Measurements from ENCODE around the gene KRT6B.
"Not testable (repeated sequence)": the region's sequence is repeated elsewhere in the genome, so short reads cannot be mapped to it uniquely, and the experiment has no call there.

Gene KRT6B

DNA sequence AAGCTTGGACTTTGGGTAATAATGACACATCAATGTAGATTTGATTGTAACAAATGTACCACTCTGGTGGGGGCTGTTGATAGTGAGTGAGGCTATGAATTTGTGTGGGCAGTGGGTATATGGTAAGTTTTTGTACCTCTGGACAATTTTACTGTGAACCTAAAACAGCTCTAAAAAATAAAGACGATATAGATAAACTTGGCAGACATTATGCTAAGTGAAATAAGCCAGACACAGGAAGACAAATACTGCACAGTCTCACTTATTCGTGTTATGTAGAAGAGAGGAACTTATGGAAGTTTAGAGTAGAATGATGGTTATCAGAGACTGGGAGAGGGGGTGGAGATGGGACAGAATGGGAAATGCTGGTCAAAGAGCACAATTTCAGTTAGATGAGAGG lies 13.0 kb upstream of the KRT6B start:
- no peak for DNase-seq

DNA sequence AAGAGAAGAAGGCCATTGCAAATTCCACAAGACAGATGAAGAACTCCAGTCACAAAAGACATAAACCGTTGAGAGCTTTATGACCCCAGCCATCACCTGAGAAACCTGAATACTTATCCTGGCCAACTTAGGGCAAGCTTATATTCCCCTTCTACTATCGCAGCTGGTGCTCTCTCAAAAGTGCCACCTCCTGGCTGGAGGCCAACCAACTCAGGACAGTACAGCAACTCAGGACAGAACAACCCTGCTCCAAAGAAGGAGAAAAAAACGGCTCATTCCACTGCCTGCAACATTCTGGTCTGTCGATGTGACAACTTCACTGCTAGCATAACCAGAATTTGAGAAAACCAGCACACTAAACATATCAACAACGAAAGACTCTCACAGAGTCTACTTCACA lies 9.7 kb upstream of the KRT6B start:
- DNase-seq, result no peak

DNA sequence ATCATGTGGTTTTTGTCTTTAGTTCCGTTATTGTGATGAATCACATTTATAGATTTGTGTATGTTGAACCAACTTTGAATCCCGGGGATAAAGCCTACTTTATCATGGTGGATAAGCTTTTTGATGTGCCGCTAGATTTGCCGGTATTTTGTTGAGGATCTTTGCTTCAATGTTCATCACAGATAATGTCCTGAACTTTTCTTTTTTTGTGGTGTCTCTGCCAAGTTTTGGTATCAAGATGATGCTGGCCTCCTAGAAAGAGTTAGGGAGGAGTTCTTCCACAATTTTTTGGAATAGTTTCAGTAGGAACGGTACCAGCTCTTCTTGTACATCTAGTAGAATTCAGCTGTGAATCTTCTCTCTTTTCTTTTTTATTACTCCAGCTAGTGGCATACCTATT lies 6.9 kb upstream of the KRT6B start:
- DNase-seq, result no peak

DNA sequence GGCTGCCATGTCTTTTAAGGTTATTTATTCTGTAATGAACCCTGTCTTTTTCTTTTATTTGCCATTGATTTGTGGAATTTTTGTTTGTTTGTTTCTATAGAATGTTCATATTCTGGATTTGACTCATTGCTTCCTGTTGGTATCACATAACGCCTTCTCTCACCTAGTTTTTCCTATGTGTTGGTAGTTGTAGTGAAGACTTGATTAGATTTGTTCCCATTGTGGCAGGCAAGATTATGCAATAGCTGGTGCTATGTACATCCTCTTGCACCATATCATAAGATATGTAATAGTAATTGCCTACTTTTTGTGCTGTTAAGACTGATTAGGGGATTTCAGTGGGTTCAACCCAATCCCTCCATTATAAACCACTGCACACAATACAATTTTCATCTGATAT lies 3.9 kb upstream of the KRT6B start:
- no peak for DNase-seq

DNA sequence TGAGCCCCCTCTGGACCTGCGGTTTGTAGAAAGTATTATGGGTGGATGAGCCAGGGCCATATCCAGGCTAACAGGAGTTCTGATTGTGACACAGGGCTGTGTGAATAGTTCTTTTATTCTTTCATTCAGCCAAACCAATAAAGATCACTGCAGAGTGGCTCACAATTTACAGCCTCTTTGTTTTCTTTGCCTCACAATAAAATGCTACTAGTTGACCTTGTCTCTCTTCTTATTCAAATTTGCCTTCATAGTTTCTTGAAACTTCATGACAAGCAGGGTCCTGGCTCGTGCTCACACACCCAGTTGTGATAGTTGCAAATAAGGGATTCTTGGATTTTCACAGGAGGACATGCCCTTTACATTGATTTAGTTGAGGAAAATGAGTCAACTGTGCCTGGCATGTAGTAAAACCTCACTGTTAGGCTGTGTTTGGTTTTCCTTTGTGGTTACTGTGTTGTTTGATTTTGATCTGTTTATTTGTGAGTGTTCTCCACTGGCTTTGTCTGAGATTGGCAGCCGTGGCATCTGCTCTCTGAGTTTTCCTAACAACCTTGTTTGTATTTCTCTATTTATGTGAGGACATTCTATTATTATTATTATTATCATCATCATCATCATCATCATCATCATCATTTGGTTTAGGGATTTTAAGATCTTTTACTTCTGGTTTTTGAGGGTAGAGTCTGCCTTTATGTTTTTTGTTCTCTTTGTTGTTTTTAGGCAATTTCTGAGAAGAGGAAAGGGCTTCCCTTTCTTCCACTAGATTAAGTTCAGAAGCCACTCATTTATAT lies 2.7 kb upstream of the KRT6B start:
- no peak for DNase-seq

DNA sequence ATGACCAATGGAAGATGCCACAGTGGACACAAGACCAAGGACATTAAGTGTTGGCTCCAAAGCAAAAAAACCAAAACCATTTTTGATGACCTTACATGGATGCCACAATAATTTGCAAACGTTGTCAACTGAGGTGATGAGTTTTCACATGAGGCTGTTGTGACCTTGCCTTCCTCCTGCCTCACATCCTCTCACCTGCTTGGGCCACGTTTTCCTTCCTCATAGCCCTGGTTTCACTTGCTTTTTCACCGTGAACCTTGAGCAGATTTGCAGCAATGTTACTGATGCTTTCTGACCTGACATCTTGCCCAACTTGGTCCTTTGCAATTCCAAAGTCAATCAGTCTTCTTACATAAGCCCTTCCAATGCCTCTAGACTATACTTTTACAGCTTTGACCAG lies 3.7 kb downstream of the KRT6B start:
- DNase-seq, result no peak

DNA sequence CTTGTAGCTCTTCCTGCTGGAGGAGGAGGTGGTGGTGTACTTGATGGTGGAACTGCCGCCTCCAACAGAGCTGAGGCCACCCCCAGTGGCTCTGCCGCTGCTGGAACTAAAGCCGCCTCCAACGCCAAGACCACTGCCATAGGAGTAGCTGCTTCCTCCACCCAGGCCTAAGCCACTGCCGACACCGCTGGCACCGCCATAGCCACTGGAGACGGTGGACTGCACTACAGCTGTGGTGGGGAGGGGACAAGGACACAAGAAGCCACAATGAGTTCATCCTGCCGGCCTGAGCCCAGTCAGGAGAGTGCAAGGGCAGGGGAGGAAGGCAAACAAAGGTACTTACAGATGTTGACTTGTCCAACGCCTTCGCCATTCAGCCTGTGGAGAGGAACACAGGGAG lies 4.8 kb downstream of the KRT6B start:
- not testable (repeated sequence) for DNase-seq

DNA sequence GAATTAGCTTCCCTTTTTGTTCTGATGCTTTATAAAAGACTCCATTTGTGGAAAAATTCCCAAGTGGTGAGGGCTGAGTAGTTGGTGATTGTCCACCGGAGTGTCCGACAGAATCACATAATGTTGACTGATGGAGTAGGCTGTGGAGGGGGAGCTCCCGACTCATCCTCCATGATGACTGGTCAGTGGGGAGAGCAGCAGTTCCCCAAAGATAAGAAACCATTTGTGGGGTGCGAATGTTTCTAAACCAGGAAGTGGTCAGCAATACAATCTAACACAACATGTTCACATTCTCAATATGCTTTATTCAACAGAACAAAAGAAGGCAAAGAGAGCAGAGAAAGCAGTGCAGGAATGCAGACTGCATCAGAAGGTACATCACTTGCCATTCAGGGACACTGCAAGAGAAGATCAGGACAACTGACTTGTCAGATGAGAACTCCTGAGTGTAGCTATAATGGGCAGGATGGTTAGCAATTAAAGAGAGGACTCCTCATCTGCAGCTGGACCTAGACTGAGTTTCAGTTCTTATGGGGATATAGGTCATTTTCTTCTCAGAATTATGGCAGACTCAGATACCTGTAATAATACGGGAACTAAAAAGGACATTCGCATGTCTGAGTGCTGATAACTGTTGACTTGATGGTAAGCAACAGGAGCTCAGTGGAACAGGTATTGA lies 5.4 kb downstream of the KRT6B start:
- DNase-seq, result no peak

DNA sequence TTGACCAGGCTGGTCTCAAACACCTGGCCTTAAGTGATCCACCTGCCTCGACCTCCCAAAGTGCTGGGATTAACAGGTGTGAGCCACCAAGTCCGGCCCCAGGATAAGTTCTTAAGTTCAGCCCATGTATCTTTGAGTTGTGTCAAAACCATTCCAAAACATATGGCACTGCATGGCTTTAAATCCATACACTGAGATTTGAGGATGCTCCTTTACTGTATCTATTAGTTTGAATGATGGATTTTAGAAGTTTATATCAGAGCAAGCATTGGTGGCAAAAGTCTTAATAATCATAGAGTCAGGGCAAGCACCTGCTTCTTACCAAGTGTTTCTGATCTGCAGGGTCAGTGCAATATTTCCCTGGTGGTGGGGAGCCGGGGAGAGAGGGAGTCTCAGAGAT lies 6.1 kb downstream of the KRT6B start:
- no peak for DNase-seq

DNA sequence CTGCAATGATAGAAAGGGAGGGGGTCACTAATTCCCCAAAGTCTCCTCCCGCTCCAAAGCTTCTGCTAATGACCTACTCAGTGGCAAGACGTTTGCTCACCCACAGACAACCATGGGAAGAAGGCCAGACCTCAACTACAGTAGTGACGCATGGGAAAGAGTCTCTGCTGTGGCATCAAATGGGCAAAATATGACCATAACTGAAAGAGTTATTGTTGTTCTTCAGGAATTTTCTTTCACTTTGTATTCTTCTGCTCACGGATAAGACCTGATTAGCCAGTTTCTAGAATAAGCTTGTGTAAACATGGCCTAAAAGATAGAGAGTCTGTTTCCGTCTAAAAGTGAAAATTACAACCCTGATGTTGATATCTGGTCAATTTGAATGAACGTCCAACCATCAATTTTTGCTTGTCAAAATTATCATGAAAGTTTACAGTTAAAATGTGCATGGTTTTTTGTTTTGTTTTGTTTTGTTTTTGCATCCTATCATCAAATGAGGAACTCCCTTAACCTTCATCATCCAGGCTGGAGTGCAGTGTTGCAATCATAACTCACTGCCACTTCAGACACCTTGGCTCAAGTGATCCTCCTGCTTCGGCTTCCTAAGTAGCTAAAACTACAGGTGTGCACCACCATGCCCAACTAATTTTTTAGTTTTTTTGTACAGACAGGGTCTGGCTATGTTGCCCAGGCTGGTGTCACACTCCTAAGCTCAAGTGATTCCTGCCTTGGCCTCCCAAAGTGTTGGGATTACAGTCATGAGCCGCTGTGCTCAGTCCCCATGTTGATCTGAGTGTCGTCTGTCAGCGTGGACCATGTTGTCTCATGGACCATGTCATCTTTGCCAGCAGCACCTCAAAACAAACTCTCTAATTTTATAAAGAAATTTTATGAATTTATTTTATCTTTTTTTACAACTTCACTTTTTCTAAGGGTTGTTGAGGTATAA lies 7.0 kb downstream of the KRT6B start:
- DNase-seq, result no peak

DNA sequence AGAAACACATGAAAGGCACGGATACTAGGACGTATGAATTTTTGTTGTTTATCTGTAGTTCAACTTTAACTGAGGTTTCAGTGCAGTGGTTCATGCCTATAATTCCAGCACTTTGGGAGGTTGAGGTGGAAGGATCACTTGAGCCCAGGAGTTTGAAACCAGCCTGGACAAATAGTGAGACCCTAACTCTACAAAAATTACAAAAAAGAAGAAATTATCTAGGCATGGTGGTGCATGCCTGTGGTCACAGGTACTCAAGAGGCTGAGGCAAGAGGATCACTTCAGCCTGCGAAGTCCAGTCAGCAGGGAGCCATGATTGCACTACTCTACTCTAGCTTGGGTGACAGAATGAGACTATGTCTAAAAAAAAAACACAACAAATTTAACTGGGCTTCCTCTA lies 8.0 kb downstream of the KRT6B start:
- DNase-seq, result no peak

DNA sequence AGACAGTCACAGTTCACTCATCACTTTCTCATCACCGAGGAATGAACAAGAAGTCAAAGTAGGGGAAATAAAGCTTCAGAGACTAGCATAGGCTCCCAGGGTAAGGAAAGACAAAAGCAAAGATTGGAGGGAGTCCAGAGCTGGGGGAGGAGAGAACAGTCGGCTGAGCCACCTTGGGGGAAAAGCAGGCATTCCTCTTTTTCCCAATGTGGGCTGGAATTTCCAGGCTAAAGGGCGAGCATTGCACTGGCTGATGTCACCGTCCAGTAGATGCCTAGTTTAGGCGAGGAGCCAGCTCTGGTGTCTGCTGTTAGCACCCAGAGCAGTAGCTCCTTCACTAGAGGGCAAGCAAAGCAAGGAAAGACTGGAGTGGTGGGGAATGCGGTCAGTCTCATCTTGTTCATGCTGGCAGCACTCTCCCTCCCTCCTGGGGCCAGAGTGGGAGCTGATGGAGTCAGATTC lies 9.3 kb downstream of the KRT6B start:
- no peak for DNase-seq

DNA sequence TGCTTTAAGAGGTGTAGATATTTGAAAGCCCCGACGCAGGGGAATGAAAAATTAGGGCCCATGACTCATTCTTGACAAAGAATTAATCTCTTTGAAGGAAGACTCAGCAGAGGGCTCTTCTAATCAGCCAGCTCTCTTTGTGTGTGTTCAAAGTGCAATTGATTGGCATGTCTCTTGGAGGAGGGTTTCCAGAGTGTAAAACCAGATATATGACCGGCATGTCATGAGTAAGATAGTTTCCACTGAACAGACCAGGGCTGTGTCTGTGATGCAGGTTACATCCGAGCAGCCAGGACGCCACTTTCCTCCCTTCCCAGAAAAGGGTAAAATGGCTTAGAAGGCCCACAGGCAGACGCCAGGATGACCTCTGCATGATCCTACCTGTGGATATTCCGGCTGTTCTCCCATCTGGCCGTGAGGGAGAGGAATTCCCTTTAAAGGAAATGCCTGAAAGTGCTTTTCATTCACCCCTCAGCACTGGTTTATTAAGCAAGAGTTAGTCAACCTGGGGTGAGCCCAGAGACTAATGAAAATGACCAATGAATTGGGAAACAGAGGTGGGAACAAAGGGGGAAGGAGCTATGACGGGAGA lies 10.5 kb downstream of the KRT6B start:
- no peak for DNase-seq

DNA sequence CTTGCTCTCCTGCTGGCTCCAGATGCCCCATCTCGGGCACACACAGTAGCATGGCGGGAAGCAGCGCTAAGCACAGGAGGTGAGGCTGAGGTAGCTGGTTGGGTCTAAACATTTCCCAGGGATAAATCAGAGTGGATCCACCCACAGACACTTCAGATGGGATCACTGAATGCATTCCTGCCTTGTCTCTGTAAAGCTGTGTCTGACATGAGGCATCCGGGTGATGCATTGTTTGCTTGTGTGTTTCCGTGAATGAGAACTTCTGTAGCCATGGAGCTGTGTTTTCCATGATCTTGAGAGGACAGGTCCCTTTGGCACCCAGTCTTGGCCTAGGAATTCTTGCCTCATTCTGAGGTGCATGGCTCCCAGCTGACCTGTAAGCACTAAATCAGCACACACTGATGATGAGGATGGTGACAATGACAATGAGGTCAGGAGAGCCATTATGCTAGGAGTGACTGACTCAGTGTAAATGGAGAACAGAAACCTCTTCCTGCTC lies 11.1 kb downstream of the KRT6B start:
- DNase-seq, result no peak

DNA sequence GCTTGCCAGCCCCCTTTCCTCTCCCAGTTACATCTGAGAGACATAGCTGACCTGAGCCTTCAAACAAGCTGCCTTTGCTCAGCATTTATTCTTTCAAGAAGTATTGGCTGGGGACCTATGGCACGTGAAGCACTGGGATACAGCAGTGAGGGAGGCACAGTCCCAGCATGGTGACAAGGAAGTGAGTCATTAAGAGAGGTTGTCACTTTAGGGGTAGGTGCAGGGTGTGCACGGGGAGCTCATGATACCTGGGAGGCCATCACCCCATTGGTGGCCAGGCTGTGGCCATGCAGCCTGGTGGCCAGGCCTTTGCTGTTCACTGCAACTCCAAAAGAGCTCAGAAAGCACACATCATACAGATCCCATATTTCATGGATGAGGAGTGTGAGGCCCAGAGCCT lies 12.1 kb downstream of the KRT6B start:
- DNase-seq, result no peak

DNA sequence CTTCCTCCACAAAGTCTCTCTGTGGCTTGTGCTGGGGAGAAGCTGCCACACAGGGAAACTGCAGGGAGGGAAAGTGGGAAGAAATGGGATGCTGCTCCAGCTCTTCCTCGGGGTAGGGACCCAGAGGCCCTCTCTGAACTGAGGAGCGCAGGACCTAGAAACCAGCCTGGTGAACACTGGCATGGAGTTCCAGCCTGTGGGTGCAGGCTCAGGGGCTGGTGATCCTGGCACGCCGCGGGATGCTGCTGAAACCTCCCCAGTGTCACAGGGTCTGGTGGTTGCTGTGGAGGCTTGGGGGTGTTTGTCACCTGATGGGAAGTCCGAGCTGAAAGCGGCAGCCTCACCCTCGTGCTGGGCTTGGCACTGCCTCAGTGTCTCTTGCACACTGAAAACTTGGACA lies 12.5 kb downstream of the KRT6B start:
- DNase-seq, result no peak

DNA sequence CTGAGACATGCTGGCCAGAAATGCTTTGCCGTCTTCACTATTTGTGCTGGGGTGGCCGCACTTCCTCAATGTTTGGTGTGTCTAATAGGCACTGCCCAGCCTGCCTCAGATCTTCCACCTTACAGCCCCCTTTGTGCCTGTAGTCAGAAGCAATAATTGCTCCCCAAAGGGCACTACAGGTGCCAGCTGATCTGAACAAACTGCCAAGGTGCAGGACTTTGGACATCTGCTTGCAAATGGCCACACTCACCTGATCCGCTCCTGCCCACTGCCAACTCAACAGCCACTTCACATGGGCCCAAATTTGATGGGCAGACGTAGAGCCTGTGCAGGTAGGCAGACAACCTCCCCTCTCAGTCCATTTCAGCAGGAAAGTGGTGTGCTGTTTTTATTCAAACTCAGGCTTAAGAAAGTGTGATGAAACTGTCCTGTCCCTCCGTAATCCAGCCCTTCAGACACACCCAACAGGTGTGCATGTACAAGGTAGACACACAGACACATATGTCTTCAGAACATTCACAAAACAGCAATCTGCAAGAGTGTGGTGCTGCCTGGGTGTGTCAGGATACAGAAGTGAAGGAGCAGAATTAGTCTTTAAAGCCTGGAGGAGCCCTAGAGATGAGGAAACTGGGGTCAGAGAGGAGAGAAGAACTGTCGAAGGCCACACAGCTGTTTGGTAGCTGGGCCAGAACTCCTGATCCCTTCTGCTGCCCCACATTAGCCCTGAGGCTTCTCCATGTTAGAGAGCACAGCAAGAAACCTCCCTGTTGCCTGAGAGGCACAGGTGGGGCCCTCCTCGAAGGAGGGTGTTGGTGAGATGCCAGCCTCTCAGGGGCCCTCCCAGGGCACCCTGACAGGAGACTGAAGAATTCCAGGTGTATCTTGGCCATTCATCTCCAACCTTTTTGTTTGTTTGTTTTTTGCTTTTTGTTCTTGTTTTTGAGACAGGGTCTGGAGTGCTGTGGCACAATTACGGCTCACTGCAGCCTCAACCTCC lies 13.3 kb downstream of the KRT6B start:
- no peak for DNase-seq

DNA sequence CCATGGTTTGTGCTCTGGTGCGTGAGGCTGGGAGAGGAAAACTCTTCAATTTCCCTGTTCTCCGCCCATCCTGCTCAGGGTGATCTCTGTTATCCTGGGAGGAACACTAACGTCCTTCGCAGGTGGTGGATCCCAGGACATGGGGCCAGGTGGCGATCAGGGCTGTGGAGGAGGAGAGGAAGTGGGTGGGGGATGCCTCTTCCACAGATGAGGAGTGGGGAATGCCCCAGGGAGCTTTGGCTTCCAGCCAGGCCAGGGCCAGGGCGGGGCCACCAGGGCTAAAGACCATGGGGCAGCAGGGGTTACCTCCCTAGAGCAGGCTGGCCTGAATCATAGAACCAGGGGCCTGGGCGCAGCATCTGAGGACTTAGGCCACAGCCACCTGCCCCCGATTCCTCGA lies 14.4 kb downstream of the KRT6B start:
- DNase-seq, result no peak

DNA sequence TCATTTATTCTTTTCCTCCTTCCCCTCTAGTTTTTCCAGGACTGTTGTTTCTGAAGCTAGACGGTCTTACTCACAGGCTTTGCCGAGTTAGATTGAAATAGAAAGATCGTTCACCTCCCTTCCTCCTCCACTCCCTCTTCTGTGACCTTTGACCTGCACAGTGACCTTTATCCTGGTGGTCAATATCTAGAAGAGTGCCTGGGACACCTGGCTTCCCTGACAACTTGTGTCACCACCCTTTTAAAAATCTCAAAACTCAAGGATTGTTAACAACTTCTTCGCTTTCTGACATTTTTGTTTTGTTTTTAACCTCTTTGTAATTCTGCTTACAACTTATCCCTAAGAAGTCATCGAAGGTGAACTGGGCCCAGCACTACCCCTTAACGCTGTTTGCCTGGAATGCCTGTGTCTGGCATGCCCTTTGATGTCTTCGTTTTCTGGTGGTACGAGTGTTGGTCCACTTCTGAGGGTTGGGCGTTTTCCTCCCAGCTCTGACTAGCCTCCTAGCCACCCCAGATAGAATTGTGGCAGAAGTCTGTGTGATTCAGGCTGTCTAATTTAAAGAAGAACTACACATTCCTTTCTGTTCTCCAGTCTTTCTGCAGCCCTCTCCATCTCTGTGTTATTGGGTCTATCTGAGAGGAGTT lies 15.0 kb downstream of the KRT6B start:
- DNase-seq, result no peak

DNA sequence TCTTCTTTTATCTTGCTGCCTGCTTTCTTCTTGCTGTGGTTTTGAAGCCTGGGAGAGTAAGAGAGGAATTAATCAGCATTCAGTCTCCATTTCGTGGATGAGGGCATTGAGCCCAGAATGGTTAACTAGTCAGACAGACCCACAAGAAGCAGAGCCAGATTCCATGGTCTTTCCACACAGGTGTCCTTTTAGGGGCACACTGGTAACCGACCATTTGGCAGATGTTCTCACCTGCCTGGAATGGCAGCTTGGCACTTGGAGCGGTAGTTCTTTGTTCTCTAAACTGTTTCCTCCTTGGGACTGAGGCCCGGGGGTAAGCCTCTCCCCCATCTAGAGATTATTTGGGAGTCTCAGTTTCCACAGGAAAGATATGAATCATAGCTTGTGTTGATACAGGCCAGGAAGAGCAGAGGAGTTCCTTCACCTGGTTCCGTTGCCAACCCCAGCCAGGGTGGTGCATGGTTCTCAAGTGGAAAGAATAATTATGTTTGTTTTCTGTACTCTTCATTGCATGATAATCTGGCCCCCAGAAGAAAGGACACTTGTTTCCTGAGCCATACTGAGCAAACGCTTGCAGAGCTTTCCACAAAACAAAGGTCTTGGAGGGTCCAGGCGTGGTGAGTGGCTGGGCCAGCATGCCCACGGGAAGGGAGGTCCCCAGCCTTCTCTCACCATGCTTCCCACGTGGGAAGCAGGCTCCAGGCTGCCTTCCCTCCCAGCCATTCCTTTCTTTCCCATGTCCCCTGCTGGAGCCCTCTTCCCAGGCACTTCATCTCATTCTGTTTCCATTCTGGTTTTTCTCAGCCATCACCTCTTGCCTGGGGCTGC lies 15.7 kb downstream of the KRT6B start:
- no peak for DNase-seq
